ENCODE data around the gene KSR1.

KSR1 gene

DNA sequence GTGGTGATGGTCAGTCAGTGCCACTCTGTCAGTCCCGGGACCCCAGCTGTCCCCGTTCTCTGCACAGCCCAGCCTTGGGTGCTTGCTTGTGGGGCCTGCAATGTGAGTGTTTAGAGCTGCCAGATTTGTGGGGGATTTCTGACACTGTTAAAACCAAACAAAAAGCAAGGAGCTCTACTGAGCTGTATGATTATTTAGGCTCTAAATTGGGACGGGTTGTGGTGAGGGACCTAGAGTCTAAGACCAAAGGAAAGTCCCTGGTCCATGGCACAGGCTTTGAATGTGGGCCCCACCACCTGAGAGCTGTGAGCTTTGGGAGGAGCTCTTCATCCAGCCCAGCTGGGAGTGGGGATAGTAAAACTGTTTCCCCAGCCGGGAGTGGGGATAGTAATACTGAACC, 63.3 kb downstream of the KSR1 start (continued):
- TF ChIP-seq ZNF70 (CRISPR knock-in tag; IDR thresholded peaks at IDR 0.05) (no peak), ZNF8 (CRISPR knock-in tag; IDR thresholded peaks at IDR 0.05) (no peak), TOX (CRISPR knock-in tag; IDR thresholded peaks at IDR 0.05; ENCODE audit: borderline replicate concordance) (no peak), BACH2 (CRISPR knock-in tag; IDR thresholded peaks at IDR 0.05; ENCODE audit: borderline replicate concordance) (no peak), GLIS3 (CRISPR knock-in tag; IDR thresholded peaks at IDR 0.05) (no peak), ZFP3 (CRISPR knock-in tag; IDR thresholded peaks at IDR 0.05) (no peak)
- TF ChIP-seq, protein P1, sequence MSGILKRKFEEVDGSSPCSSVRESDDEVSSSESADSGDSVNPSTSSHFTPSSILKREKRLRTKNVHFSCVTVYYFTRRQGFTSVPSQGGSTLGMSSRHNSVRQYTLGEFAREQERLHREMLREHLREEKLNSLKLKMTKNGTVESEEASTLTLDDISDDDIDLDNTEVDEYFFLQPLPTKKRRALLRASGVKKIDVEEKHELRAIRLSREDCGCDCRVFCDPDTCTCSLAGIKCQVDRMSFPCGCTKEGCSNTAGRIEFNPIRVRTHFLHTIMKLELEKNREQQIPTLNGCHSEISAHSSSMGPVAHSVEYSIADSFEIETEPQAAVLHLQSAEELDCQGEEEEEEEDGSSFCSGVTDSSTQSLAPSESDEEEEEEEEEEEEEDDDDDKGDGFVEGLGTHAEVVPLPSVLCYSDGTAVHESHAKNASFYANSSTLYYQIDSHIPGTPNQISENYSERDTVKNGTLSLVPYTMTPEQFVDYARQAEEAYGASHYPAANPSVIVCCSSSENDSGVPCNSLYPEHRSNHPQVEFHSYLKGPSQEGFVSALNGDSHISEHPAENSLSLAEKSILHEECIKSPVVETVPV (CRISPR knock-in tag; IDR thresholded peaks at IDR 0.05) = no peak

DNA sequence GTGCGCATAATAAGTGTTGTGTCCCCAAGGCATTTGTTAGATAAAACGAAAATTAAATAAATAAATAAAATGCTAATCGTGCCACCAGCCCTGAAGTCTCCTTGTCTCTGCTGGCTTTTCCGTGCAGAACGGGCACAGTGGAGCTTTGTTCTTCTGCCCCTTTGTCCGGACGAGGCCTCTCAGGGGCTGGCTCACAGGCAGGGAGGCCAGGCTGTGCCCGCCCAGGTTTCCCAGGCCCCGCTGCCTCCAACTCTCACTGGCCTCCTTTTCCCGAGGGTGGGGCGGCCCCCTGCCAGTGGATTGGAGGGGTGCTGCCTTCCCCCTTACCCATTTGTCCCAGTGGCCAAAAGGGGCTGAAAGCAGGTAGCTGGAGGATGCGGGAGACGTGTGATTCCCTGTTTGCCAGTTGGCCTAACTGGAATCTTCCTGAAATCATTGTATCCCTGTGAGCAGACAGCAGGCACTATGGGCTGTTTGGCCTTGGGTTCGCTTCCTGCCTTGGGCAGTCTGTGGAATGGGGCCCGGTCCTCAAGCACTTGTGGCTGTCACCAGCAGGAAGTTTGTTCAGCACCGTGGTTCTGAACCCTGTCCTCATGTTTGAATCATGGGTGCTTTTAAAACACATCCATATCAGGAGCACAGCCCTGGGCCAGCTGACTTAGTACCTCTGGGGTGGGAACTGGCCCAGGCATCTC, 64.4 kb downstream of the KSR1 start:
- TF ChIP-seq CSDC2 (CRISPR knock-in tag; IDR thresholded peaks at IDR 0.05) = no peak
- TF ChIP-seq ISL1 (CRISPR knock-in tag; IDR thresholded peaks at IDR 0.05) = no peak
- no peak for TF ChIP-seq BACH2 (CRISPR knock-in tag; IDR thresholded peaks at IDR 0.05; ENCODE audit: borderline replicate concordance)
- ATAC-seq = no peak

DNA sequence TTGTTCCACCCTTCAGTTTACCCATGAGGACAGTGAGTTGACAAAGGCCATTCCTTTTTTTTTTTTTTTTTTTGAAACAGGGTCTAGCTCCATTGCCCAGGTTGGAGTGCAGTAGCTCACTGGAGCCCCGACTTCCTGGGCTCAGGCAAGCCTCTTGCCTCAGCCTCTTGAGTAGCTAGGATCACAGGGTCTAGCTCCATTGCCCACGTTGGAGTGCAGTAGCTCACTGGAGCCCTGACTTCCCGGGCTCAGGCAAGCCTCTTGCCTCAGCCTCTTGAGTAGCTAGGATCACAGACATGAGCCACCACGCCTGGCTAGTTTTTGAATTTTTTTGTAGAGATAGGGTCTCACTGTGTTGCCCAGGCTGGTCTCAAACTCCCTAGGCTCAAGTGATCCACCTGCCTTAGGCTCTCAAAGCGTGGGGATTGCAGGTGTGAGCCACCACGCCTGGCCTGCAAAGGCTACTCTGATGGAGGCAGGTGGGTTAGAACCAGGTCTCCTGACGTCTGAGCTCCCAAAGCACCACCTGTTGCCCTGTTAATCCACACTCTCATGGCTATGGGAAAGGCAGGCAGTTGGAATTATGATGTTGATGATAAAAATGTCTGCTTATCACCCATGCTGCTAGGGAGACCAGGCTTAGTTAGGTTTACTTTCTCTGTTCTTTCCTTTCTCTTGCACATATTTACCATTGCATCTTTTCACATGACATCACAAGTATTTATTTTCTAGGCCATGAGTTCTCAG, 65.2 kb downstream of the KSR1 start:
- ATAC-seq = no peak
- no peak for TF ChIP-seq TCF4 (CRISPR knock-in tag; IDR thresholded peaks at IDR 0.05; ENCODE audit: borderline replicate concordance)
- no peak for TF ChIP-seq ZNF70 (CRISPR knock-in tag; IDR thresholded peaks at IDR 0.05)
- TF ChIP-seq TOX (CRISPR knock-in tag; IDR thresholded peaks at IDR 0.05; ENCODE audit: borderline replicate concordance) = no peak
- no peak for TF ChIP-seq ZNF8 (CRISPR knock-in tag; IDR thresholded peaks at IDR 0.05)
- TF ChIP-seq, protein P2, sequence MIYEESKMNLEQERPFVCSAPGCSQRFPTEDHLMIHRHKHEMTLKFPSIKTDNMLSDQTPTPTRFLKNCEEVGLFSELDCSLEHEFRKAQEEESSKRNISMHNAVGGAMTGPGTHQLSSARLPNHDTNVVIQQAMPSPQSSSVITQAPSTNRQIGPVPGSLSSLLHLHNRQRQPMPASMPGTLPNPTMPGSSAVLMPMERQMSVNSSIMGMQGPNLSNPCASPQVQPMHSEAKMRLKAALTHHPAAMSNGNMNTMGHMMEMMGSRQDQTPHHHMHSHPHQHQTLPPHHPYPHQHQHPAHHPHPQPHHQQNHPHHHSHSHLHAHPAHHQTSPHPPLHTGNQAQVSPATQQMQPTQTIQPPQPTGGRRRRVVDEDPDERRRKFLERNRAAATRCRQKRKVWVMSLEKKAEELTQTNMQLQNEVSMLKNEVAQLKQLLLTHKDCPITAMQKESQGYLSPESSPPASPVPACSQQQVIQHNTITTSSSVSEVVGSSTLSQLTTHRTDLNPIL (CRISPR knock-in tag; IDR thresholded peaks at IDR 0.05; ENCODE audit: low read depth) = no peak
- no peak for TF ChIP-seq ESRRG (CRISPR knock-in tag; IDR thresholded peaks at IDR 0.05)
- TF ChIP-seq, protein P3, sequence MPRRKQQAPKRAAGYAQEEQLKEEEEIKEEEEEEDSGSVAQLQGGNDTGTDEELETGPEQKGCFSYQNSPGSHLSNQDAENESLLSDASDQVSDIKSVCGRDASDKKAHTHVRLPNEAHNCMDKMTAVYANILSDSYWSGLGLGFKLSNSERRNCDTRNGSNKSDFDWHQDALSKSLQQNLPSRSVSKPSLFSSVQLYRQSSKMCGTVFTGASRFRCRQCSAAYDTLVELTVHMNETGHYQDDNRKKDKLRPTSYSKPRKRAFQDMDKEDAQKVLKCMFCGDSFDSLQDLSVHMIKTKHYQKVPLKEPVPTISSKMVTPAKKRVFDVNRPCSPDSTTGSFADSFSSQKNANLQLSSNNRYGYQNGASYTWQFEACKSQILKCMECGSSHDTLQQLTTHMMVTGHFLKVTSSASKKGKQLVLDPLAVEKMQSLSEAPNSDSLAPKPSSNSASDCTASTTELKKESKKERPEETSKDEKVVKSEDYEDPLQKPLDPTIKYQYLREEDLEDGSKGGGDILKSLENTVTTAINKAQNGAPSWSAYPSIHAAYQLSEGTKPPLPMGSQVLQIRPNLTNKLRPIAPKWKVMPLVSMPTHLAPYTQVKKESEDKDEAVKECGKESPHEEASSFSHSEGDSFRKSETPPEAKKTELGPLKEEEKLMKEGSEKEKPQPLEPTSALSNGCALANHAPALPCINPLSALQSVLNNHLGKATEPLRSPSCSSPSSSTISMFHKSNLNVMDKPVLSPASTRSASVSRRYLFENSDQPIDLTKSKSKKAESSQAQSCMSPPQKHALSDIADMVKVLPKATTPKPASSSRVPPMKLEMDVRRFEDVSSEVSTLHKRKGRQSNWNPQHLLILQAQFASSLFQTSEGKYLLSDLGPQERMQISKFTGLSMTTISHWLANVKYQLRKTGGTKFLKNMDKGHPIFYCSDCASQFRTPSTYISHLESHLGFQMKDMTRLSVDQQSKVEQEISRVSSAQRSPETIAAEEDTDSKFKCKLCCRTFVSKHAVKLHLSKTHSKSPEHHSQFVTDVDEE (CRISPR knock-in tag; IDR thresholded peaks at IDR 0.05) = no peak
- no peak for TF ChIP-seq RARB (CRISPR knock-in tag; IDR thresholded peaks at IDR 0.05)

DNA sequence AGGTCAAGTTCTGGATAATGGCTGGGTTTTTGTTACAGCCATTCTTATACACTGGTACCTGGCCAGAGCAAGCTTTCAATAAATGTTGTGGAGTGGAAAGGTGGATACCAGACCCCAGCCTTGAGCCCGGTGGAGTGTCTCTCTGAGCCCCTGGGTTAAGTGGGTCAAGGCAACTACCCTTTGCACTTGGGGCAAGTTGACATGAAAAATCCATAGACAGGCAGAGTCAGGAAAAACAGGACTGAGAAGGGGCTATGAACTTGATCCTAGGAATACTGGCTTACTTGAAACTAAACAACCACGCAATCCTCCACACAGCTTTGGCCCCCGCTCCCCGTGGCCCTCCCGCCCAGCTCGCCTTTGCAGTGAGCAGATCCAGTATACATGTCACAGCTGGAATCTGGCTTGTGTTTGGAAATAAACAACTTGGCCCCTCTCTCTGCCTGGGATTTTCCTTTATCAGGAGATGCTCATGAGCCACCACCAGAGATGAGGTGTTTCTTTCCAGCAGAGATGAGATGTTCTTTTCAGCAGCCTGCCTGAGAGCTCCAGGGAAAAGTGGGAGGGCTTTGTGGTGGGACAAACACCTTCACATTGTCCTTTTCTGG, 65.9 kb downstream of the KSR1 start:
- no peak for ATAC-seq
- TF ChIP-seq, protein P2 (CRISPR knock-in tag; IDR thresholded peaks at IDR 0.05; ENCODE audit: low read depth) = no peak
- no peak for TF ChIP-seq ZNF565 (CRISPR knock-in tag; conservative IDR thresholded peaks at IDR 0.05; ENCODE audit: low read depth)
- no peak for TF ChIP-seq ZFP3 (CRISPR knock-in tag; IDR thresholded peaks at IDR 0.05)
- no peak for TF ChIP-seq CSDC2 (CRISPR knock-in tag; IDR thresholded peaks at IDR 0.05)
- no peak for TF ChIP-seq ESRRG (CRISPR knock-in tag; IDR thresholded peaks at IDR 0.05)
- TF ChIP-seq ARNTL (CRISPR knock-in tag; IDR thresholded peaks at IDR 0.05; ENCODE audit: borderline replicate concordance, low read depth) = no peak
- no peak for TF ChIP-seq OSR1 (CRISPR knock-in tag; IDR thresholded peaks at IDR 0.05)
- TF ChIP-seq ZFP30 (CRISPR knock-in tag; IDR thresholded peaks at IDR 0.05) = no peak
- no peak for TF ChIP-seq PPARA (CRISPR knock-in tag; IDR thresholded peaks at IDR 0.05; ENCODE audit: borderline replicate concordance)

Data from SK-N-SH treated with all-trans-retinoic acid at 6 μM for 48 hours (cell line).